Measurements from ENCODE around the gene SH2D4B. TPM values are rescaled to one million over a fixed set of nuclear protein-coding genes. Genes with fewer than 3 reads are reported as not detected.

SH2D4B gene
- total RNA-seq, 1 donor from 2014 or later, result 0.43 TPM

GRCh38 chr10:80580638-80581468, 43.2 kb downstream of the SH2D4B start:
- TF ChIP-seq CTCF (IDR thresholded peaks at IDR 0.05), result no peak
- ATAC-seq, result peak; percentile 52
- Histone ChIP-seq H3K27me3 (no peaks in the 10 kb centered on the region), H3K27ac (no peak overlapping the region), H3K4me1 (no peaks in the 10 kb centered on the region), H3K36me3 (no peaks in the 10 kb centered on the region), H3K4me3 (no peak overlapping the region), H3K9me3 (no peaks in the 10 kb centered on the region)
- intact Hi-C loops (cut with DNase I), result no loop called here
- no peak for DNase-seq

DNA sequence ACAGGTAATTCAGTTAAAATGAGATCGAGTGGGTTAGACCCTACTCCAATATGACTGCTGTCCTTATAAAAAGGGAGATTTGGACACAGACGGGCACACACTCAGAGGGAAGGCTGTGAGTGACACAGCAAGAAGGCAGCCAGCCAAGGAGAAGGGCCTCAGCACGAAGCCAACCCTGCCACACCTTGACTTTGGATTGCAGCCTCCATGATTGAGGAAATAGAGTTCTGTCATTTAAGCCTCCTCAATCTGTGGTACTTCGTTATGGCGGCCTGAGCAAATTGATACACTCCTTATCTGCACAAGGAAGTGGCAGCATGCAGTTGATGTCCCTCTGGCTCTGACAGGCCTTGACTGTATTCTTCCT, 43.8 kb downstream of the SH2D4B start:
- no peak overlapping the region for H3K27ac ChIP-seq
- H3K36me3 ChIP-seq, result no peaks in the 10 kb centered on the region
- no peaks in the 10 kb centered on the region for H3K4me1 ChIP-seq
- no peak overlapping the region for H3K4me3 ChIP-seq
- intact Hi-C loops (cut with DNase I), result no loop called here
- no peaks in the 10 kb centered on the region for H3K27me3 ChIP-seq
- peak; percentile 29 for ATAC-seq
- no peak for TF ChIP-seq CTCF (IDR thresholded peaks at IDR 0.05)
- no peak for DNase-seq
- no peaks in the 10 kb centered on the region for H3K9me3 ChIP-seq

GRCh38 chr10:80582286-80582960, 44.7 kb downstream of the SH2D4B start:
- no peak overlapping the region for H3K4me3 ChIP-seq
- no peaks in the 10 kb centered on the region for H3K36me3 ChIP-seq
- intact Hi-C loops (cut with DNase I), result no loop called here
- H3K27me3 ChIP-seq, result no peaks in the 10 kb centered on the region
- H3K4me1 ChIP-seq, result no peaks in the 10 kb centered on the region
- no peaks in the 10 kb centered on the region for H3K9me3 ChIP-seq
- TF ChIP-seq CTCF (IDR thresholded peaks at IDR 0.05), result no peak
- DNase-seq (no peak), ATAC-seq (no peak)
- H3K27ac ChIP-seq, result no peak overlapping the region

DNA sequence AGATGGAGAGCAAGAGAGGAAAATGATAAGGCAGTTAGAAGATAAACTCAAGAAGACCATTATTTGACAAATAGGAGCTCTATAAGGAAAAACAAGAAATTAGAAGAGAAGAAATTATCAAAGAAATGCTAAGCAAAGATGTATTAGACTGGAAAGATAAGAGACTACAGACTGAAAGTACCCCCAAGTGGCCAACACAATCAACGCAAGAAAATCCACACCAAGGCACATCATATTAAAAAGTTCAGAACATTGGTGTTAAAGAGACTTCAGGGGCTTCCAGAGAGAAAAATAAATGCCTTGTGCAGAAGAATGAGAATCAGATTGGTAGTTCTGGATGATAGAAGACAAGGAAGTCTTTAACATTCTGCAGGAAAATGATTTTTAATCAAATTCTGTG, 46.0 kb downstream of the SH2D4B start:
- H3K27me3 ChIP-seq, result no peaks in the 10 kb centered on the region
- no peak overlapping the region for H3K27ac ChIP-seq
- H3K36me3 ChIP-seq, result no peaks in the 10 kb centered on the region
- intact Hi-C loops (cut with DNase I), result no loop called here
- ATAC-seq (no peak), DNase-seq (no peak)
- no peak overlapping the region for H3K4me3 ChIP-seq
- H3K4me1 ChIP-seq, result no peaks in the 10 kb centered on the region
- no peaks in the 10 kb centered on the region for H3K9me3 ChIP-seq
- peak; percentile 9 for TF ChIP-seq CTCF (IDR thresholded peaks at IDR 0.05)

- Histone ChIP-seq H3K27ac (no peak overlapping the region), H3K9me3 (no peaks in the 10 kb centered on the region), H3K36me3 (no peaks in the 10 kb centered on the region), H3K4me1 (no peaks in the 10 kb centered on the region), H3K27me3 (no peaks in the 10 kb centered on the region), H3K4me3 (no peak overlapping the region)
- DNase-seq (no peak), ATAC-seq (no peak)
- TF ChIP-seq CTCF (IDR thresholded peaks at IDR 0.05), result no peak
- intact Hi-C loops (cut with DNase I), result no loop called here
These were observed 48.1 kb downstream of the SH2D4B start for GRCh38 chr10:80585812-80586211.

Measured in upper lobe of right lung (tissue), 1 donor.